GM18499 (cell line): ENCODE data around the gene NOTO.

Experiments
- ATAC-seq: cut with Tn5 transposase; IDR thresholded peaks from one replicate; pipeline ENCODE4 v1.9.1; 2021; ENCODE audit warnings: moderate number of reproducible peaks; ENCODE audit not compliant: insufficient read depth, unreplicated experiment

Gene NOTO

GRCh38 chr2:73232403-73233153 is 30.2 kb downstream of the NOTO start:
- no peak for ATAC-seq

DNA sequence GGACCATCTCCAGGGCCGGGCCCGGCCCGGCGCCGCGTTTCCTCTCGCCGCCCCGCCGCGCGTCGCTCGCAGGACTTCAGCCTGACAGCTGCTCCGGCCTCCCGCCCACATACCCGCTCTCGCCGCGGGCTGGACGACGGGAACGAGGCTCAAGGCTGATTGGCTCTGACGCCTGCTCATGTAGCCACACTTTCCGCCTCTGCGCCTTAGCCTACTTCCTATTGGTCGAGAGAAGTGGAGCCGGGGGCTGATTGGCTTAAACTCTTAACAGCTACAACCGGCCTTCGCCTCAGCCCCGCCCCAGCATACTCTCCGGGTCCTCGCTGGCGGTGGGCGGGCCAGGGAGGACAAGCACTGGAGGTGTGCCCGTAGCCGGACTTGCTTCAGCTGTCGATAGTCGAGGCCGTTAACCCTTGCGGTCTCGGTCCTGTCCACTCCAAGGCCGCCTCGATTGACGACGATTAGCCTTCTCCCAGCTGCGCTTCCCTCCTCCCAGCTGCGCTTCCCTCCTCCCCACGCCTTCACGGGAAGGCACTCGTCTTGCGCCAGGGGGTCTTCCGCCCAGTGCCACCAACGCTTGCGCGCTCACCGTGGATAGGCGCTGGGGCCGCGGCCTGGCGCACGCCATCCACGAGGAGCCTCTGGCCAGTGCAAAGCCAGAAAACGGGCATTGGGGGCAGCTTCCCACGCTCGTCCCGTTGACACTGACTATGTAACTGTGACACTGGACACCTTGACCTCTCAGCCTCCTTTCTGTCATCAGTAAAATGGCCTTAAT is 31.0 kb downstream of the NOTO start, which contains the start of gene PRADC1:
TSS of gene PRADC1 (minus strand) at position 86 of the 778 bp plus-strand sequence. CDS start at position 7, 79 bp downstream.
- peak; percentile 88 for ATAC-seq

DNA sequence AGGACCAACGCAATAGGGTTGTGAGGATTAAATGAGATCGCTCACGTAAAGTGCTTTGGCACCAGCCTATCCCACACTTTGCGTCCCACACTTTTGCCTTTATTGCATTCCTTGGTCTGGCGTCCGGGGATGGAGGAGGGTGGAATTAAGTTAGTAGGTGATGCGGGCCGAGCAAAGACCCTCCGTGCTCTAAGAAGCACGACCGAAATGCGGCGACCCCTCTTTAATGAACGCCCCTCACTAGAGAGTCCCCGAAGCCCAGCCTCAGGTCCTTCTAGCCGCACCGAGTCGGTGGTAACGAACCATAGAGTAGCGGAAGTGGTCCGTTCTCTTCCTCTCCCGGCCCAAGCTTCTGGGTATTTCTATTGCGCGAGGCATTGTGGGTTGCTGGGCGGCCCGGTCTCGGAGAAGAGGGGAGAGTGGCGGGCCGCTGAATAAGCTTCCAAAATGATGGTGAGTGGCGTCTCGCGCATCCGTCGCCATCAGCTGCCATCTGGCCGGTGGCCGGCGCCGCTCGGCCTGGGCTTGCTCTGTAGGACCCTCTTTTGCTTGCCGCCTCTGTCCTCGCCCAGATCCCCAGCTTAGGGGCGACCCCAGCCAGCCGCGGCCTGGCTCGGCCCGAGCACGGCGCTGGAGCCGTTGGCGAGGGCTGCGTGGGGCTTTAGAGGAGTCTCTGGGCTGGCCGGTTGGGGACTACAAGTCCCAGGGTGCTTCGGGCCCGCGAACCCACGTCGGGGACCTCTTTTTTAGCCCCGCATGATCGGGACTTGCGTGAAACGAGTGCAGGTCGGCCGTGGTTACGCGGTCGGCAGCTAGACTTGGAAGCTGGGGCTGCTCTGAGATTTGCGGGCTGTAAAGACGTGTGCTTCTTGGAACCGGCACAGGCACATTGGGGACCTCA is 31.8 kb downstream of the NOTO start, which contains the start of gene CCT7:
TSS of gene CCT7 (plus strand) at position 377 of the 901 bp plus-strand sequence. CDS start at position 448, 71 bp downstream.
- peak; percentile 44 for ATAC-seq

DNA sequence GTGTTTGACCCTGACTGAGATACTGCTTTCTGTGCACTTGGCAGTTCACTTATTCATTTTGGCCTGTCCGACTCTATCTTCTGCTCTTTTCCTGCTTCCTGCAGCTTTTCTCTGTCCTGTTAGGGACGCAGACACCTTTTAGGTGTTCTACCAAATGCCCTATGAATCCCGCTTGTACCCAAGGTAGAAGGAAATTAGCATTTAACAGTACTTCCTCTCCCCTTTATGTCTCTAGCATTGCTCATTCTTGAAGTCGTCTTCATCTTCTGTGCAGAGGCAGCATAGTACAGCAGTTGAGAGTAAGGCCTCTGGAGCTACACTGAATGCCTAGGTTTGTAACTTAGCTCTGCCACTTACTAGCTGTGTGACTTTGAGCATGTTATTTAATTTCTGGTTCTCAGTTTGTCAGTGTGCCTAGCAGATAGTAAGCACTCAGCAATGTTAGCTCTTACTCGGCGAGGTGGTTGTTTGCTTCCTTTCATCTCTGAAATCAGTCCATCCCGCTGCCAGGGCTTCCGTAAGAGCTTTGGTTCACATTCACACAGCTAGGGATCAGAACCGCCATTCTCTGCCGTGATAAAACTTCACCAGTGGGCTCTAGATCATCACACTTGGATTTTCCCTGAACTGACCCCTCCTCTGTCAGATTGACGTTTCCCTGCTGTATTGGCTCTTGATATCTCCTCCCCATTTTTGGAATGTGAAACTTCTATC is 33.1 kb downstream of the NOTO start:
- no peak for ATAC-seq

GRCh38 chr2:73237168-73237567 is 34.8 kb downstream of the NOTO start:
- no peak for ATAC-seq

DNA sequence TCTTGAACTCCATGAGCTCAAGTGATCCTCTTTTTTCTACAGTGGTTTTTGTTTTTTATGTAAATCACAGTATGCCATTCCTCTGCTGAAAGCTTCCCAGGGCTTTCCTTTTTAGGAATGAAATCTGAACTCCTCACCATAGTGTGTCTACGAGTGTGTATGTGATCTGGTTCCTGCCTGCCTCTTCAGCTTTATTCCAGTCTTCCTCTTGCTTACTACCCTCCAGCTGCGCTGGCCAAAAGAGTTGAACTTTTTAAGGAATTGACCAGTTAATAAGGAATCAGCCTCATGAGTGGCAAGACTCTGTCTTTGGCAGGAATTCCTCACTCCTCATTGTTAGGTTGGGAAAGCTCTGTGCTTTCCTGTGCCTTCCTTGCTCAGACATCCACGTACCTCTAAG is 35.8 kb downstream of the NOTO start:
- ATAC-seq: no peak

GRCh38 chr2:73238976-73239375 is 36.6 kb downstream of the NOTO start:
- no peak for ATAC-seq

DNA sequence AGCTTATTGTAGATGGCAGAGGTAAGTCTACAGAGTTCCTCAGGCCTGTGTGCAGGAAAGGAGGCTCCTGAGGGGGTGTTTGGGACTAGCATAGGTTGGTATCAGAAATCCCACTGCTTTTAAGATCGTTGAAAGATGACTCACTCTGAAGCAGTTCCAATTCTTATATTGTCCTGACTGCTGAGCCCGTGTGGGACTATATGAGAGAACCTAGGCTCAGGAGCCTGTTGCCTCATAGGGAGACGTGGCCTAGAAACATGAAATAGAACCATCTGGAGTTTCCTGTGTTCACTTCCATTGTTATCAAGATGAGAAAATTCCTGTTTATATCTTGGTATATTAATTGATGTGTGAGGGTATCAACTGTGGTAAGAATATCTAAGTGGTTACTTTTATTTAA is 37.4 kb downstream of the NOTO start:
- no peak for ATAC-seq

DNA sequence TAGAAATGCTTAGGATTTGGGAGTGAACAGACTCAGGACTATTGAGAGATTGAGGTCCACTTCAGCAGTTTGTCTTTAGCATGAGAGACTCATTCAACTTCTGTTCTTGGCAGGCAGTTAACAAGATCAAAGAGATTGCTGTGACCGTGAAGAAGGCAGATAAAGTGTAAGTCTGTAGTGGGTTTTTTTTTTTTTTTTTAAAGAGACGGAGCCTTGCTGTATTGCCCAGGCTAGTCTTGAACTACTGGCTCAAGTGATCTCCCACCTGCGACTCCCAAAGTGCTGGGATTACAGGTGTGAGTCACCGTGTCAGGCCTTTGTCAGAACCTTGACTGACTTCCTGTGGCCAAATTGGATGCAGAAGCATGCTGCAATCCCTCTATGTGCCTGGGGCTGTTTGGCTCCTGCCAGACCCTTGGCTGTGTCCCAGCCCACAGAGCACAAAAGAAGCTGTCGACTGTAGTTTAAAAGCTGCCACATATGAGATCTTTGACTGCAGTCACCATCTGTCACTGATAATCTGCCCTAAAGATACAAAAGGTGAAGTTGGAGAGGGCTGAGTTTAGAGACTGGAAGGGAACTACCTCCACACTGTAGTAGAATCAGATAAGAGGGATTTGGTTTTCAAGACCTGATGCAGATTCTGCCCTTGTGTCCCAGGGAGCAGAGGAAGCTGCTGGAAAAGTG is 41.7 kb downstream of the NOTO start:
- ATAC-seq: no peak

DNA sequence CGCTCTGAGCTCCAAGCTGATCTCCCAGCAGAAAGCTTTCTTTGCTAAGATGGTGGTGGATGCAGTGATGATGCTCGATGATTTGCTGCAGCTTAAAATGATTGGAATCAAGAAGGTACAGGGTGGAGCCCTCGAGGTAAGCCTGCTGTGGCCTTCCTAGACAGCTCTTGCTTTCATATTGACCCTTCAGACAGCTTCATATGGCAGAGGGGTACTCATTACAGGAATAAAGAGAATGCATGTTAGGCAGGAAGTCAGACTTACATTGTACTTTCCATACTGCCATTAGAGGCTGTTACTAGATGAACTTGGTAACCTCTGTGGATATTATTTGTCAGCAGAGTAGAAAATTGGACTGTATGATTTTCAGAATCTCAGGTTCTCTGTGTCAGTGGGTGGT is 42.2 kb downstream of the NOTO start:
- ATAC-seq: no peak

DNA sequence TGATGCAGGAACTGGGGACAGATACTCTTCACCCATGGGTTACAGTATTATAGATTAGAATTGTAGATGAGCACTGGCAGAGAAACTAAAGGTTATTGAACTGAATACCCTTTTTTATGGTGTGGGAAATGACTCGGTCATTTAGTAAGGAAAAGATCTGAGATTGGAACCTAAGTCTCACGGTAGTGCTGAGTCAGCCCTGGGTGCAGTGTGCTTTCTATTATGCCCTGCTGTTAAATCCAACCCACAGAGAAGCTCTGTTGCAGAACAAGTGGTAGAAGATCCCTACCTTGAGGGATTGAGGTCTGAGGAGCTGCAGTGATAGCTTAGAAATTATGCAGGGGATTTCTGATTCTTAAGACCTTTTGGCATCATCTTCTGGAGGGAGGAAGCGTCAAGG is 44.5 kb downstream of the NOTO start:
- ATAC-seq: no peak

GRCh38 chr2:73249636-73250035 is 47.3 kb downstream of the NOTO start:
- ATAC-seq: no peak

- no peak for ATAC-seq
Measured at GRCh38 chr2:73250872-73251846, 48.8 kb downstream of the NOTO start.

DNA sequence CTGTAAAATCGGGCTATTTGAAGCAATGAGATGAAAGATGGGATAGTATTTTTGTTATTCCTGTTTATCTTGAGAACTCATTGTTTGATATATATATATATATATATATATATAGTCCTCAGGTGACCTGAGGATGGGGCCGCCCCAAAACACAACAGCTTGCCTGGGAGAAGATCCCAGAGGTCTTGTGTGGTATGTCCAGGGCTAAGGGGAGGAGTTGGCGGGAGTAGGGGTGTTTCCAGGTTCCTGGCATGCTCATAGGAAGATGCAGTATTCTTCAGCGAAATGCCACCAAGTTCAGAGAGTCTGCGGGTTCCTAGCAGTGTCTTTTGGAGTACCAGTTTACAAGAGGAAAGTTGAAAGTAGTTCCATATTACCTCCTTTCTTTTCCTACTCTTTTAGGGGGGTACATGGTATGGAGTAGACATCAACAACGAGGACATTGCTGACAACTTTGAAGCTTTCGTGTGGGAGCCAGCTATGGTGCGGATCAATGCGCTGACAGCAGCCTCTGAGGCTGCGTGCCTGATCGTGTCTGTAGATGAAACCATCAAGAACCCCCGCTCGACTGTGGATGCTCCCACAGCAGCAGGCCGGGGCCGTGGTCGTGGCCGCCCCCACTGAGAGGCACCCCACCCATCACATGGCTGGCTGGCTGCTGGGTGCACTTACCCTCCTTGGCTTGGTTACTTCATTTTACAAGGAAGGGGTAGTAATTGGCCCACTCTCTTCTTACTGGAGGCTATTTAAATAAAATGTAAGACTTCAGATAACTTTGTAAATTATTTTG is 50.1 kb downstream of the NOTO start:
- ATAC-seq: no peak

DNA sequence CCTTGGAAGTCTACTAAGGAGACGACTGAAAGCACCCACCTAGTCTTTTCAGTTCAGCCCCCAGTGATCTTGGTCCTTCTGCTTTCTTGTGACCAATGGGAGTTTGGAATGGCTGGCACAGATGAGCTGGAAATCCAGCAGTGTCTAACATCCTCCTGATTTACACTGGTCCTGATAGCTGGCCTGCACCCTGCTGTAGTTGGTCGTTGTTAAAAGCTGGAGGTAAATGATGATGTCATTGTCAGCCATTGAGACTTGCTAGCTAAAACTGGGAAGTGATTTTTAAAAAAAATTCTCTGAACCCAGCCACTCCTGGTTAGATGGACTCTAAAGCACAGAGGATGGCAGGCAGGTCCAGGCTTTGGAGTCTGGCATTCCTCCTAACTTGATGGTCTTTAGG is 51.0 kb downstream of the NOTO start:
- ATAC-seq: no peak

DNA sequence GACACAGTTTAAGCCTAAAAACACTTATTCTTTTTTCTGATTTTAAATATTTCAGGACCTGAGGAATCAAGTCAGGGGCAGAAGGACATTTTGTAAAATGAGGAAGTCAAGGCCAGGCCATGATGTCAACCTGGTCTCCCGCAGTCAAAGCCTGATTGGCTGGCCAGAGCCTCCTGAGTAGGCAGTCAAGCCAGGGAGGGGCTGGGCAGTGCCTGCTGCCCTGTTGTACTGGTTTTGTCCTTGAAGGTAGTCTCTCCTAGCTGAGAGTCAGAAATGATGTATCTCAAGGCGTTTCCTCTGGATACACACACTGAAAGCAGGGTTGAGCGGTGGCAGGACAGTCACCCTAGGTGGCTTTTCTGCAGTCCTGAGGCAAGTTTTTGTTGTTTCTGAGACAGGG is 51.5 kb downstream of the NOTO start:
- no peak for ATAC-seq

- no peak for ATAC-seq
Measured at GRCh38 chr2:73254343-73255006, 52.1 kb downstream of the NOTO start.
